ENCODE data around the gene PCOLCE2.

DNA sequence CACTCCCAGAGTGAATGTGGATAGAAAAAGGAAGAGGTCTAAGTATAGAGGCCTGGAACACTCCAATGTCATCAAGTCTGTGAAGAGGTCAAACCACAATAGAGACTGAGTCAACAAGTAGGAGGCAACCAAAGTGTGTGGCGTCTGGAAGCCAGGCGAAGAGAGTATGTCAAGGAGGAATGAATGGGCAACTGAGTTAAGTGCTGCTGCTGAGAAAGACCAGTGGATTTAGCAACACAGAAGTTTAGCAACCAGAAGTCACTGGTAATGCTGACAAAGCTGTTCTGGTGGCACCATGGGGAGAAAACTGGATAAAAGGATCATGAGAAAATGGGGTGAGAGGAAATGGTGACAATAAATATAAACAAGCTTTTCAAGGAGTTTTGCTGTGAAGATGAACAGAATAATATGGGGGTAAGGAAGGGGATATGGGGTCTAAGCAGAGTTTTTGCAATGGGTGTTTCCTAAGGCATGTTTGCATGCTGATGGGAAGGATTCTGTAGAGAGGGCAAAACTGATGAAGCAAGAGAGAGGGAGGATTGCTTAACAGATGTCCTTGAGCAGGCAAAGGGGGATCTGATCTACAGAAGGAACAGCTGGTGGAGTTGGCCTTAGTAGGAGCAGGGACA is 38.4 kb downstream of the PCOLCE2 start:
- no peak for TF ChIP-seq EZH2phosphoT487 (IDR thresholded peaks at IDR 0.05; ENCODE audit: insufficient read depth, low read depth)
- TF ChIP-seq EZH2 (IDR thresholded peaks at IDR 0.05; ENCODE audit: insufficient read depth, poor library complexity, severe bottlenecking): no peak

All from GM23248 (cell line).